Measurements from ENCODE around the gene GSK3A. TPM values are rescaled to one million over a fixed set of nuclear protein-coding genes. Genes with fewer than 3 reads are reported as not detected.

The GSK3A gene
- total RNA-seq, 1 donor from 2014 or later = 56.6 TPM

DNA sequence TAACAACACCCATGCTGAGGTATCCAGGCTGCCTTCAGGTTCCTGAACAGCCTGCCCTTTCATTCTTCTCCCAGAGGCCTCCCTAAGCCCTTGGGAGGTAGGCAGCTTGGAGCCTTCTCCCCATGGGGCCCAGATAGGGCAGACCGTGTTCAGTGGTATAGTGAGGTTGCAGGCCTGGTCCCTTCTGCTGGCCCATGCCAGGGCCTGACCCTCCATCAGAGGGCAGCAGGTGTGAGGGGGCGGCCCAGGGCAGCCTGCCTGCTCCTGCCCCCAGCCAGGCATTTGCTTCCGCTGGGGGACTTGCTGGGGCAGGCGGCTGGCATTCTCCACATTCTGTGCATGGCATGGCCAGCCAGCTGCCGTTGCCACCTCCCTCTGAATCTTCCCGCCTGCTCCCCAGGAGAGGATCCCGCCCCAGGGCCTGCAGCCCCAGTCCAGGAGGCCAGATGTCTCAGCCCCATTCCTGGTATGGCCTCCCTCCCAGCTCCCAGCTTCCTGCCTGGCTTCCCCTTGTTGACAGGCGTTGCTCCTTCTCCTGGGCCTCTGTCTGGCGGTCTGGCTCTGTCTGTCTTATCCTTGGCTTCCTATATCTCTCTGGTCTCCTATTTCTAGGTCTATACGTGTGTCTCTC is 35.5 kb upstream of the GSK3A start:
- DNase-seq (ENCODE audit: low spot score) = no peak
- no peaks in the 10 kb centered on the region for H3K9me3 Mint-ChIP-seq
- no peaks in the 10 kb centered on the region for H3K27me3 Mint-ChIP-seq (ENCODE audit: insufficient read depth)
- H3K4me1 Mint-ChIP-seq (ENCODE audit: low read depth) = peaks cover 62% of the 10 kb centered on the region
- peaks cover 23% of the 10 kb centered on the region for H3K36me3 Mint-ChIP-seq (ENCODE audit: low read depth)
- no peak overlapping the region for H3K27ac Mint-ChIP-seq
- intact Hi-C loops (cut with micrococcal nuclease) = no loop called here
- H3K4me3 Mint-ChIP-seq = peak overlapping the region; percentile 96

DNA sequence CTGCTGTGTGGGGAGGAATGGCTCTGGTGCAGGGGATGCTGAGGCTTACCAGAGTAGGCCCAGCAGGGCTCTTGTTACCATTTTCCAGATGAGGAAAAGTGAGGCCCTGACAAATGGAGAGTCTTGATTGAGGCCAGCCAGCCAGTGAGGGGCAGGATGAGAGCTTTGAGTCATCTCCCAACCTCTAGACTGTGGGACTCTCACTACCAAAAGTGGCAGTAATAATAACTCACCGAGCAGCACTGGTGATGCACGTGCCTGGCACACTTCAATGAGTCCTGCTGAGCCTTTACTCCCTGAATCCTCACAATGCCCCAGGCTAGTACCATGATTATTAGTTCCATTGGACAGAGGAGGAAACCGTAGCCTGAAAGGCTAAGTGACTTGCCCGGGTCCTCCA is 34.4 kb upstream of the GSK3A start:
- no peak for DNase-seq (ENCODE audit: low spot score)
- no peaks in the 10 kb centered on the region for H3K27me3 Mint-ChIP-seq (ENCODE audit: insufficient read depth)
- intact Hi-C loops (cut with micrococcal nuclease) = no loop called here
- peak overlapping the region; percentile 79 for H3K27ac Mint-ChIP-seq
- H3K9me3 Mint-ChIP-seq = no peaks in the 10 kb centered on the region
- H3K36me3 Mint-ChIP-seq (ENCODE audit: low read depth) = peaks cover 23% of the 10 kb centered on the region
- peaks cover 54% of the 10 kb centered on the region for H3K4me1 Mint-ChIP-seq (ENCODE audit: low read depth)
- H3K4me3 Mint-ChIP-seq = no peak overlapping the region

DNA sequence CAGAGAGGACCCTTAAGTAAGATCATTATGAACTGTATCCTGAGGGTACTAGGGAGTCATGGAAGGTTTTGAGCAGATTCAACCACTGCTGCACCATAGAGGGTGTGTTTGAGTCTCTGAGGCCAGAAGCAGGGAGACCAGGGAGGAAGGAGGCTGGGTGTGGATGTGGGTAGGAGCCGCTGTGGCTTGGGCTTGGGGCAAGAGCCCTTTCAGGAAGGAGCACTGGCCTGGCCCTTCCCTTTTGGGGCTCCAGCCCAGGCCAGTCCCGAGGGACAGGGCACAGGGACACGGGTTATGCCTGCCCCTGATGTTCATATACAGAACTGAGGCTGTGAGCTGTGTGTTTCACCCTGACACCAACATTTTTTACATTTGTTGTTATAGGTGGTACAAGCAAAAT is 33.9 kb upstream of the GSK3A start:
- Mint-ChIP-seq H3K27ac (peak overlapping the region; percentile 79), H3K4me3 (peak overlapping the region; percentile 46), H3K9me3 (no peaks in the 10 kb centered on the region), H3K27me3 (ENCODE audit: insufficient read depth) (no peaks in the 10 kb centered on the region), H3K36me3 (ENCODE audit: low read depth) (peaks cover 24% of the 10 kb centered on the region), H3K4me1 (ENCODE audit: low read depth) (peaks cover 52% of the 10 kb centered on the region)
- intact Hi-C loops (cut with micrococcal nuclease) = no loop called here
- no peak for DNase-seq (ENCODE audit: low spot score)

DNA sequence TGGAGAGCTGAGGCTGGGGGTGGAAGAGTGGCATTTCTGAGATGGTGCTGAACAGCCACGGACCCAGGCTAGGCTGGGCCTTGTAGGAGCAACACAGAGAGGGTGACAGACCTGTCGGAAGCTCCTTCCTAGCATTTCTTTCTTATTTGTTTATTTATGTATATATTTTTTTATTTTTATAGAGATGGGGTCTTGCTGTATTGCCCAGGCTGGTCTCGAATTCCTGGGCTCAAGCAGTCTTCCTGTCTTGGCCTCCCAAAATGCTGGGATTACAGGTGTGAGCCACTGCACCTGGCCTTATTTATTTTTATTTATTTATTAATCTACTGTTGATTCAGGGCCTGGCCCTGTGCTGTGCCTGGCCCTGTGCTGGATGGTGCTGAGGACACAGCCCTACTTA is 33.1 kb upstream of the GSK3A start:
- peaks cover 26% of the 10 kb centered on the region for H3K36me3 Mint-ChIP-seq (ENCODE audit: low read depth)
- H3K4me3 Mint-ChIP-seq = peak overlapping the region; percentile 46
- no peaks in the 10 kb centered on the region for H3K9me3 Mint-ChIP-seq
- intact Hi-C loops (cut with micrococcal nuclease) = no loop called here
- peaks cover 55% of the 10 kb centered on the region for H3K4me1 Mint-ChIP-seq (ENCODE audit: low read depth)
- peak overlapping the region; percentile 79 for H3K27ac Mint-ChIP-seq
- H3K27me3 Mint-ChIP-seq (ENCODE audit: insufficient read depth) = no peaks in the 10 kb centered on the region
- no peak for DNase-seq (ENCODE audit: low spot score)

DNA sequence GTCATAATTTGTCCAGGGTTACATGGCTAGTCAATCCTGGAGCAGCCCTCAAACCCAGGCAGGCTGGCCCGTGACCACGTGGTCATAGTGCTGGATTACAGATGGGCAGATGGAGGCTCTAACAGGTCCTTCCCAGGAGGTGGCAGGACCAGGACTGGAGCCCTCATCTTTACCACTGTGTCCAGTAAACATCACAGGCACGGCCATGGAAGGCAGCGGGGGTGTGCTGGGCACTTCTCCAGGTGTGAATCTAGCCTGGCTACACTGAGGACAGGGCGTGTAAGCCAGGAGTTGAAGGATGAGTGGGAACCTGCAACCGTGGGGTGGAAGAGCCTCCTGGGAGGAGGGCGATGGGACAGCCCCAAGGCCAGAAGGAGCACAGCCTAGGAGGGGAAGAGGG is 32.7 kb upstream of the GSK3A start:
- Mint-ChIP-seq H3K4me1 (ENCODE audit: low read depth) (peaks cover 59% of the 10 kb centered on the region), H3K27ac (peak overlapping the region; percentile 34), H3K4me3 (no peak overlapping the region), H3K27me3 (ENCODE audit: insufficient read depth) (no peaks in the 10 kb centered on the region), H3K9me3 (no peaks in the 10 kb centered on the region), H3K36me3 (ENCODE audit: low read depth) (peaks cover 28% of the 10 kb centered on the region)
- no peak for DNase-seq (ENCODE audit: low spot score)
- intact Hi-C loops (cut with micrococcal nuclease) = no loop called here

DNA sequence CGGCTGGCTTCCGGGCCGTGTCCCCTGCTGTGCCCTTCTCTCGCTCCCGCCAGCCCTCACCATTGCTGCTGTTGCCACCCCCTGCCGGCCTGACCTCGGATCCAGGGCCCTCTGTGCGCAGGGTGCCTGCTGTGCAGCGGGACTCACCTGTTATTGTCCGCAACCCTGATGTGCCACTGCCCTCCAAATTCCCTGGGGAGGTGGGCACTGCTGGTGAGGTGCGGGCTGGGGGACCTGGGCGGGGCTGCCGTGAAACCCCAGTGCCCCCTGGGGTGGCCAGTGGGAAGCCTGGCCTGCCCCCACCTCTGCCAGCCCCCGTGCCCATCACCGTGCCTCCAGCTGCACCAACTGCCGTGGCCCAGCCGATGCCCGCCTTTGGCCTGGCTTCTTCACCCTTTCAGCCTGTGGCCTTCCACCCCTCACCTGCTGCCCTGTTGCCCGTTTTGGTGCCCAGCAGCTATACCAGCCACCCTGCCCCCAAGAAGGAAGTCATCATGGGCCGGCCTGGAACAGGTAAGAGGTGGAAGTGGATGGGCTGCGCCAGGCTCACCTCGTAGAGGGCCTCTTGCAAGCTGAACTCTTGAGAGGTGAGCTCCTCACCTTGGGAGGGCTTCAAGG is 31.8 kb upstream of the GSK3A start:
- intact Hi-C loops (cut with micrococcal nuclease) = no loop called here
- Mint-ChIP-seq H3K27ac (no peak overlapping the region), H3K4me1 (ENCODE audit: low read depth) (peaks cover 62% of the 10 kb centered on the region), H3K27me3 (ENCODE audit: insufficient read depth) (no peaks in the 10 kb centered on the region), H3K9me3 (no peaks in the 10 kb centered on the region), H3K4me3 (no peak overlapping the region), H3K36me3 (ENCODE audit: low read depth) (peaks cover 24% of the 10 kb centered on the region)
- DNase-seq (ENCODE audit: low spot score) = no peak

DNA sequence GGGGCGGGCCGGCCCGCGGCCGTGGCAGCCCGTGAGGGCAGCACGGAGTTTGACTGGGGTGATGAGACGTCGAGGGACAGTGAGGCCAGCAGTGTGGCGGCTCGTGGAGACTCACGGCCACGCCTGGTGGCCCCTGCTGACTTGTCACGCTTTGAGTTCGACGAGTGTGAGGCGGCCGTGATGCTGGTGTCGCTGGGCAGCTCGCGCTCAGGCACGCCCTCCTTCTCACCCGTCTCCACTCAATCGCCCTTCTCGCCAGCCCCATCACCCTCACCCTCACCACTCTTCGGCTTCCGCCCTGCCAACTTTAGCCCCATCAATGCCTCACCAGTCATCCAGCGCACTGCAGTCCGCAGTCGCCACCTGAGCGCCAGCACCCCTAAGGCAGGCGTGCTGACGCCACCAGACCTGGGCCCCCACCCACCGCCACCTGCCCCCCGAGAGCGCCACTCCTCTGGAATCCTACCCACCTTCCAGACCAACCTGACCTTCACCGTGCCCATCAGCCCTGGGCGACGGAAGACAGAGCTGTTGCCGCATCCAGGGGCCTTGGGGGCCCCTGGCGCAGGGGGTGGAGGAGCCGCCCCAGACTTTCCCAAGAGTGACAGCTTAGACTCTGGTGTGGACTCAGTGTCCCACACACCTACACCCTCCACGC is 31.1 kb upstream of the GSK3A start:
- Mint-ChIP-seq H3K27ac (no peak overlapping the region), H3K27me3 (ENCODE audit: insufficient read depth) (no peaks in the 10 kb centered on the region), H3K4me1 (ENCODE audit: low read depth) (peaks cover 56% of the 10 kb centered on the region), H3K9me3 (no peaks in the 10 kb centered on the region), H3K36me3 (ENCODE audit: low read depth) (peaks cover 23% of the 10 kb centered on the region), H3K4me3 (no peak overlapping the region)
- DNase-seq (ENCODE audit: low spot score) = no peak
- intact Hi-C loops (cut with micrococcal nuclease) = no loop called here

DNA sequence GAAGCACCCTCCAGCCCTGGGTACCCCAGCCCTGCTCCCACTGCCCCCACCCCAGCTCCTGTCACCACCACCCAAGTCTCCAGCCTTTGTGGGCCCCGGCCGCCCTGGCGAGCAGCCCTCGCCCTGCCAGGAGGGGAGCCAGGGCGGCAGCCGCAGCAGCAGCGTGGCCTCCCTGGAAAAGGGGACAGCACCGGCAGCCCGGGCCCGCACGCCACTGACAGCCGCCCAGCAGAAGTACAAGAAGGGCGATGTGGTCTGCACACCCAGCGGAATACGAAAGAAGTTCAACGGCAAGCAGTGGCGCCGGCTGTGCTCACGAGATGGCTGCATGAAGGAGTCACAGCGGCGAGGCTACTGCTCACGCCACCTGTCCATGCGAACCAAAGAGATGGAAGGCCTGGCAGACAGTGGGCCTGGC is 30.6 kb upstream of the GSK3A start:
- Mint-ChIP-seq H3K27ac (no peak overlapping the region), H3K36me3 (ENCODE audit: low read depth) (peaks cover 23% of the 10 kb centered on the region), H3K27me3 (ENCODE audit: insufficient read depth) (no peaks in the 10 kb centered on the region), H3K9me3 (no peaks in the 10 kb centered on the region), H3K4me3 (no peak overlapping the region), H3K4me1 (ENCODE audit: low read depth) (peaks cover 53% of the 10 kb centered on the region)
- no peak for DNase-seq (ENCODE audit: low spot score)
- intact Hi-C loops (cut with micrococcal nuclease) = no loop called here

DNA sequence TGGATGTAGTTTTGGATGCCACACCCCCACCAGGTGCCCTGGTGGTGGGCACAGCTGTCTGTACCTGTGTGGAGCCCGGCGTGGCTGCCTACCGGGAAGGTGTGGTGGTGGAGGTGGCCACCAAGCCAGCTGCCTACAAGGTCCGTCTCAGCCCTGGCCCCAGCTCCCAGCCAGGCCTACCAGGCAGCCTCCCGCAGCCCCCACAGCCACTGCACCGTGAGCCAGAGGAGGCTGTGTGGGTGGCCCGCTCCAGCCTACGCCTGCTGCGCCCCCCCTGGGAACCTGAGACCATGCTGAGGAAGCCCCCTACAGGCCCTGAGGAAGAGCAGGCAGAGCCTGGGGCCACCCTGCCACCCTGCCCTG is 30.1 kb upstream of the GSK3A start:
- Mint-ChIP-seq H3K36me3 (ENCODE audit: low read depth) (peaks cover 23% of the 10 kb centered on the region), H3K4me3 (no peak overlapping the region), H3K27me3 (ENCODE audit: insufficient read depth) (no peaks in the 10 kb centered on the region), H3K9me3 (no peaks in the 10 kb centered on the region), H3K4me1 (ENCODE audit: low read depth) (peaks cover 57% of the 10 kb centered on the region), H3K27ac (no peak overlapping the region)
- intact Hi-C loops (cut with micrococcal nuclease) = no loop called here
- no peak for DNase-seq (ENCODE audit: low spot score)

DNA sequence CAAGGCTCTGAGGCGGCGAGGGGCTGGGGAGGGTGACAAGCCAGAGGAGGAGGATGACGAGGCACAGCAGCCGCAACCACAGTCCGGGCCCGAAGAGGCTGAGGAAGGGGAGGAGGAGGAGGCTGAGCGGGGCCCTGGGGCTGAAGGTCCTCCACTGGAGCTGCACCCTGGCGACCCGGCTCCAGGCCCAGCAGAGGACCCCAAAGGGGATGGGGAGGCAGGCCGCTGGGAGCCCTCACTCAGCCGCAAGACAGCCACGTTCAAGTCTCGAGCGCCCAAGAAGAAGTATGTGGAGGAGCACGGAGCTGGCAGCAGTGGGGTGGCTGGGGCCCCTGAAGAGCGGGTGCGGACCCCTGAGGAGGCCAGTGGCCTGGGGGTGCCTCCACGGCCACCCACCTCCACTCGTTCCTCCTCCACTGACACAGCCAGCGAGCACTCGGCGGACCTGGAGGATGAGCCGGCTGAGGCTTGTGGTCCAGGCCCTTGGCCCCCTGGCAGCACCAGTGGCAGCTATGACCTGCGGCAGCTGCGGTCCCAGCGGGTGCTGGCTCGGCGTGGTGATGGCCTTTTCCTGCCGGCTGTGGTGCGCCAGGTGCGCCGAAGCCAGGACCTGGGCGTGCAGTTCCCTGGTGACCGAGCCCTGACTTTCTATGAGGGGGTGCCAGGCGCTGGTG is 29.6 kb upstream of the GSK3A start:
- intact Hi-C loops (cut with micrococcal nuclease) = no loop called here
- H3K4me3 Mint-ChIP-seq = no peak overlapping the region
- no peak for DNase-seq (ENCODE audit: low spot score)
- peaks cover 54% of the 10 kb centered on the region for H3K4me1 Mint-ChIP-seq (ENCODE audit: low read depth)
- H3K9me3 Mint-ChIP-seq = no peaks in the 10 kb centered on the region
- peaks cover 23% of the 10 kb centered on the region for H3K36me3 Mint-ChIP-seq (ENCODE audit: low read depth)
- H3K27me3 Mint-ChIP-seq (ENCODE audit: insufficient read depth) = no peaks in the 10 kb centered on the region
- H3K27ac Mint-ChIP-seq = peak overlapping the region; percentile 88

DNA sequence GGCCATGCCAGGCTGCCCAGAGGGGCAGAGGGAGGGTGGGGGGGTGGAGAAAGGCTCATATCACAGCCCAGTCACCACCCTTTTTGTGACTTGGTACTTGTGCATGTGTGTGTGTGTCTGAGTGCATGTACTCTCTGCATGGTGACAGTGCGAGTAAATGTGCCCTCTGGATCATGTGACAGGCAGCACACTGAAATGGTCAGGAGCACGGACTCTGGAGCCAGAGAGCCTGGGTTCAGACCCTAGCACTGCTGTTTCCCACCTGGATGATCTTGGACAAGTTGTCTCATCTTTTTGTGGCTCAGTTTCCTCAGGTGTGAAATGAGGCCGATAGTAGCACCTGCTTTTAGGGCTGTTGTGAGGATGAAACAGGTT is 28.6 kb upstream of the GSK3A start:
- DNase-seq (ENCODE audit: low spot score) = no peak
- H3K36me3 Mint-ChIP-seq (ENCODE audit: low read depth) = peaks cover 20% of the 10 kb centered on the region
- peaks cover 44% of the 10 kb centered on the region for H3K4me1 Mint-ChIP-seq (ENCODE audit: low read depth)
- peak overlapping the region; percentile 88 for H3K27ac Mint-ChIP-seq
- intact Hi-C loops (cut with micrococcal nuclease) = no loop called here
- no peaks in the 10 kb centered on the region for H3K27me3 Mint-ChIP-seq (ENCODE audit: insufficient read depth)
- no peak overlapping the region for H3K4me3 Mint-ChIP-seq
- H3K9me3 Mint-ChIP-seq = no peaks in the 10 kb centered on the region

DNA sequence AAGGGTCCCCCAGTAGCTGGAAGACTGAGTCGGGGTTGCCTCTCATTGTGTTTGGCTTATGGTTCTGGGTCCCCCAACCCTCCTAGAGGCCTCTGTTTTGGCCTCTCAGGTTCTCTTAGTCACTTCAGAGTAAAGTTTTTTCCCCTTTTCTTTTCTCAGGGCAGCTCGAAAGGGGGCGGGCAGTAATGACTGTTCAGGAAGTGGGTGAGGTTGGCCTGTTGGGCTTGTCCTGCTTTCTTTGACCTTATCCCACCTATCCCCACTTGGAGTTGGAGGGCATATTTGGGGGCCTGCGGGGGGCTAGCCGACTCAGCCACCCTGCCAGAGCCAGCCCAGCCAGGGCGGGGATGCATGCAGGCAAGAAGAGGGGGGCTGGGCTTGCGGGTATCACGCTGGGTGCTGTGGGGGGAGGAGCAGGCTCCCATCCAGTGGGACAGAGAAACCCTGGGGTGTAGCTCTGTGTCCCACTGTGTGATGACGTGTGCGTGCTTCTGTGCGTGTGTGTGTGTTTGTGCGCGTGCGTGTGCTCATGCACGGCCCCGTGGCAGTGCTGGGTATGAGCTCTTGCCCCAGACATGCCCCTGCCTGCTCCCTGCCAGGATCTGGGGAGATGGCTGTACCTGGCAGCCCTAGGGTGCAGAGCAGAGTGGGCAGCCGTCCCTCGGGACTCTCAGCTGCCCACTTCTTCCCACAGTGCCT is 28.1 kb upstream of the GSK3A start:
- Mint-ChIP-seq H3K4me3 (no peak overlapping the region), H3K27ac (peak overlapping the region; percentile 99), H3K4me1 (ENCODE audit: low read depth) (peaks cover 40% of the 10 kb centered on the region), H3K36me3 (ENCODE audit: low read depth) (peaks cover 16% of the 10 kb centered on the region), H3K27me3 (ENCODE audit: insufficient read depth) (no peaks in the 10 kb centered on the region), H3K9me3 (no peaks in the 10 kb centered on the region)
- intact Hi-C loops (cut with micrococcal nuclease) = no loop called here
- peak; percentile 59 for DNase-seq (ENCODE audit: low spot score)
